Psoas muscle (tissue), 8 donors: ENCODE data around the gene PUS10. TPM values are rescaled to one million over a fixed set of nuclear protein-coding genes. Genes with fewer than 3 reads are reported as not detected.

Source experiments
- ATAC-seq, 4 donors: fragments of 200-7000 bp; cut with Tn5 transposase; one replicate each; pipeline ENCODE4 v1.9.1; 2020; ENCODE audit warnings: moderate library complexity in 3 of 4, mild to moderate bottlenecking in 2 of 4
- DNase-seq, 2 donors: peaks; one replicate each; pipeline ENCODE4 v3.0.0-alpha.2; 2020
- H3K27ac ChIP-seq: fragments of 200-600 bp; one replicate; pipeline ENCODE4 v1.8.0; 2022
- H3K27me3 ChIP-seq, 3 donors: fragments of 200-600 bp in 1 of 3; one replicate each; pipeline versions ENCODE4 v1.6.1 to v1.8.0; 2013 to 2022; ENCODE audit warnings: low read length in 2 of 3, mild to moderate bottlenecking in 2 of 3, moderate library complexity in 1 of 3; ENCODE audit not compliant: insufficient read depth in 3 of 3
- H3K36me3 ChIP-seq, 2 donors: fragments of 200-600 bp in 1 of 2; one replicate each; pipeline versions ENCODE4 v1.6.1 to v1.8.0; 2013 to 2022; ENCODE audit warnings: low read depth in 1 of 2, mild to moderate bottlenecking in 1 of 2, moderate library complexity in 1 of 2; ENCODE audit not compliant: insufficient read depth in 1 of 2
- H3K4me1 ChIP-seq: fragments of 200-600 bp; one replicate; pipeline ENCODE4 v1.8.0; 2022
- H3K4me3 ChIP-seq: fragments of 200-600 bp; one replicate; pipeline ENCODE4 v1.8.0; 2022; ENCODE audit warnings: mild to moderate bottlenecking
- H3K9me3 ChIP-seq: fragments of 200-600 bp; one replicate; pipeline ENCODE4 v1.8.0; 2022
- CTCF ChIP-seq: fragments of 200-600 bp; IDR thresholded peaks from one replicate; pipeline ENCODE4 v1.8.0; 2022; ENCODE audit warnings: antibody characterized with exemption
- WGBS, 3 donors: extraction: QIAGEN DNeasy Blood & Tissue Kit; methylation state at CpG; one replicate each; pipeline versions ENCODE4 v1.1.6 to v1.1.7; 2013; 5-methylcytosine and 5-hydroxymethylcytosine counted together
- intact Hi-C, 2 donors: fragments of 100-400 bp; cut with DNase I; formaldehyde crosslinking; loops; one replicate each; pipeline versions ENCODE4 v1.11.0 to v1.14.2; 2022
- polyA plus RNA-seq, 3 donors: library from polyadenylated mRNA; stranded (reverse); fragments of 200-250 nt; gene quantifications; one replicate each; pipeline ENCODE4 v1.2.3, GENCODE V29; 2013
- total RNA-seq, 4 donors: library from RNA; stranded (reverse); fragmentation: NEBNext Ultra II Directional in 2 of 4; extraction: Animal tissue kit (Norgen Biotek cat#: 25700) in 2 of 4; gene quantifications; one replicate each; pipeline versions ENCODE4 v1.2.1 to v1.2.4, GENCODE V29; 2021 to 2023
- donor health status: healthy with polysubstance abuse.
- donor health status: DM: no; HTN: no; CAD: no; lungs with moderate emphysema.
- donor health status: Bipolar disorder and iron deficiency.
- donor health status: healthy.
- donor health status: DM: yes; HTN: yes; CAD: no.
- donor health status: DM: no; HTN: no; CAD: no.
- donor health status: DM: no; HTN: no; CAD: no.
- donor health status: DM: yes; HTN: yes; CAD: no.

Gene PUS10
- total and polyA plus RNA-seq, 7 donors: 1.4 to 5.1 (median 2.9) TPM

GRCh38 chr2:60976256-60976850 lies 41.7 kb downstream of the PUS10 start:
- Histone ChIP-seq H3K9me3 (no peaks in the 10 kb centered on the region), H3K27ac (no peak overlapping the region), H3K36me3 (no peaks in the 10 kb centered on the region), H3K4me1 (no peaks in the 10 kb centered on the region), H3K27me3 (no peaks in the 10 kb centered on the region), H3K4me3 (no peak overlapping the region)
- WGBS, 3 donors: 84 to 94% (median 85%) methylated on average over 3 of the region's 3 CpGs
- intact Hi-C loops: no loop called here
- ATAC-seq (no peak), DNase-seq (no peak)
- TF ChIP-seq CTCF: no peak

GRCh38 chr2:60974652-60975051 lies 43.4 kb downstream of the PUS10 start:
- intact Hi-C loops: no loop called here
- TF ChIP-seq CTCF: no peak
- Histone ChIP-seq H3K36me3 (no peaks in the 10 kb centered on the region), H3K9me3 (no peaks in the 10 kb centered on the region), H3K27ac (no peak overlapping the region), H3K4me1 (no peaks in the 10 kb centered on the region), H3K27me3 (no peaks in the 10 kb centered on the region), H3K4me3 (no peak overlapping the region)
- ATAC-seq (no peak), DNase-seq (no peak)
- 90 to 95% (median 92%) methylated on average over 16 of the region's 16 CpGs for WGBS, 3 donors

GRCh38 chr2:60973705-60974104 lies 44.4 kb downstream of the PUS10 start:
- no peaks in the 10 kb centered on the region for H3K27me3 ChIP-seq
- H3K27ac ChIP-seq: no peak overlapping the region
- no peak for TF ChIP-seq CTCF
- no peak for DNase-seq
- H3K4me3 ChIP-seq: no peak overlapping the region
- 73 to 75% (median 75%) methylated on average over 5 of the region's 5 CpGs for WGBS, 3 donors
- intact Hi-C loops: no loop called here
- no peaks in the 10 kb centered on the region for H3K9me3 ChIP-seq
- no peak for ATAC-seq
- H3K36me3 ChIP-seq: no peaks in the 10 kb centered on the region
- H3K4me1 ChIP-seq: no peaks in the 10 kb centered on the region

GRCh38 chr2:60972889-60973656 lies 45.0 kb downstream of the PUS10 start:
- ATAC-seq: no peak
- 92 to 94% (median 93%) methylated on average over 30 to 32 of the region's 32 CpGs for WGBS, 3 donors

More at GRCh38 chr2:60972889-60973656, 45.0 kb downstream of the PUS10 start:
- Histone ChIP-seq H3K4me1 (no peaks in the 10 kb centered on the region), H3K9me3 (no peaks in the 10 kb centered on the region), H3K27me3 (no peaks in the 10 kb centered on the region), H3K27ac (no peak overlapping the region), H3K4me3 (no peak overlapping the region), H3K36me3 (no peaks in the 10 kb centered on the region)
- DNase-seq: no peak
- no peak for TF ChIP-seq CTCF
- intact Hi-C loops: no loop called here
